Stimulated activated CD8-positive, alpha-beta memory T cell treated with anti-CD3 and anti-CD28 coated beads, Interleukin-15, amount 100 ng/mL, for 1 hour (primary cell): Measurements from ENCODE around the gene MICAL2.

Experiments
- DNase-seq: peaks from one replicate; pipeline ENCODE4 v3.0.0-alpha.2; 2020; ENCODE audit warnings: low read depth

Gene MICAL2

DNA sequence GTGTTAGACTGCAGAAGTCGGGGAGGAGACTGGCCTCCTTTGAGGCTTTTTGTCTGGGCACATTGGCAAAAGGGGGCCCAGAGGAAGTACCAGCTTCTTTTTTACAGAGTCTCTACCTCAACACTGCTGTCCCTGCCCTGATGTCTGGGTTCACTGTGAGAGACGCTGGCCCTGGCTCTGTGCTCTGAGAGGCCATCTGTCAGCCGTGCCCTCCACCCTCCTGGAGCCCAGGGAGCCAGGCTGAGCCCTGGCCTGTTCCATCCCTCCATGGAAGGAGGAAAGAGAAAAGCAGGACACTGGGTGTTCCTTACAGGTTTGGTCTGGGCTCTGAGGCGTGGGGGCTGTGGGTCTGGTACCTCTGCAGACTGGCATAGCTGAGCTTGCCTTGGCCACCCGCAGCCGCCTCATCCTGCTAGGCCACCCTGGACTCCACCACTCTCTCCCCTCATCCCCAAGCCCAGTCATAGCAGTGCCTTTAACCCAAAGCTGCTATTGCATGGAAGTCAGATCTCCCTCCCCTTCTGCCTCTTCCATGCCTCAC lies 161.5 kb downstream of the MICAL2 start:
- DNase-seq = no peak

DNA sequence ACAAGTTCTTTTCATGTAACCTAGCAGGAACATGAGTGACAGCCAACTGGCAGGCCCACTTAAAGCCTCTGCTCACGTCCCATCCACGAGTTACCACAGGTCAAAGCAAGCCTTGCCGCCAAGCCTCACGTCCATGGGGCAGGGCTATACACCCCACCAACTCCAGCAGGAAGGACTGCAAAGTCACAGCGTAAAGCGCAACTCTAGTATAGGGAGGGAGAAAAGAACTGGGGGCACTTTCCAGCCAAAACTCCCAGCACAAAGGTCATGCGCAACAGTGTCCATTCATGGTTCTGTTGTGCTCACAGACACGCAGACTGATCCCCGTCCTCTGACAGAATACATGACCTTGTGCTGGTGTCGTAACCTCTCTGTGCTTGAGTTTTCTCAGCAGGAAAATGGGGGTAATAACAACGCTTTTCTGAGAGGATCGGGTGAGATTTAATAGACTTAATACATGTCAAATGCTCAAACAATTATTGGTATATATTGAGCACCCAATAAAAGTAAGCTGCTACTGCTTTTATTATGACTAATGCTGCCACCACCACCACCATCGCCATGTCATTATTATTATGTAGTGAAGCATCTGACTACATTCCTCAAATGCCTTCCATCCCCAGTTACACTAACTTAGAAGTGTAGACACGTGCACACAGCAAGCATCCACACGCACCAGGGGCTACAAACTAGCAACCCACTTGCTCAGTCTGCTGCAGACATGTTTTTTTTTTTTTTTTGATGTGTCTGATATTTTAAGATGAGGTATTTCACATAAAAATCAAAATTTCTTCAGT lies 162.6 kb downstream of the MICAL2 start:
- DNase-seq = no peak

DNA sequence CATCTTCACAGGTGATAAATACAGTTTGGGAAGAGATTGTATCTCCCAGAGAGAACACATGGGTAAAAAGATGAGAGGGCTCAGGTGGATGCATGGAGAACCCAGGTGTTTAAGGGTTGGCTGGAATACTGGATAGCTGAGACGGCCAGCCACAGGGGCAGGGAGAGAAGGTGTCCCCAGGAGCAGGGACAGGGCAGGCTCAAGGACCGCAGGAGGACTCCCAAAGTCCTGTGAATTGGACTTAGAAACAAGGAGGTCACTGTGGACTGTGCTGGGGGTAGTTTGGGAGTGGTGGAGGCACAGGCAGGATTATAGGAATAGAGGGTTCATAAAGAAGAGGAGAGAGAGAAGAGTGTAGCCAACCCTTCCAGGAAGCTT lies 163.2 kb downstream of the MICAL2 start:
- no peak for DNase-seq

DNA sequence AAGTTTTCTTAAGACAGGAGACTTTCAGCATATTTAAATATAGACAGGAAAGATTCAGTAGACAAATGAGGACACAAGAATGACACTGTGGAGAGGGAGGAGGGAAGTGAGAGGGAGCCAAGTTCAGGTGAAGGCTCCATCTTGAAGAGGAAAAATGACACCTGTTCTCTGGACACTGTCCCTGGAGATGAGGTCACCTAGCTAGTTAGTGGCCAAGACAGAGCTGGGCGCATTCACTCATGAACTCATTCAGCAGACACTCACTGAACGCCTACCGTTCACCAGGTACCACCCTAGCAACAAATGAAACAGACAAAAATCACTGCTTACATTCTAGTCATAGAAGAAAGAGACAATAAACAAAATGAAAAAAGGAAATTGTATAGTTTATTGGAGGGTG lies 163.7 kb downstream of the MICAL2 start:
- DNase-seq = no peak

GRCh38 chr11:12274558-12275197 lies 164.3 kb downstream of the MICAL2 start:
- no peak for DNase-seq

- no peak for DNase-seq
These were observed 165.4 kb downstream of the MICAL2 start for GRCh38 chr11:12275818-12276217.

- DNase-seq = no peak
These were observed 166.0 kb downstream of the MICAL2 start for GRCh38 chr11:12276356-12276755.

- no peak for DNase-seq
These were observed 166.6 kb downstream of the MICAL2 start for GRCh38 chr11:12276831-12277475.

- no peak for DNase-seq
These were observed 168.6 kb downstream of the MICAL2 start for GRCh38 chr11:12278766-12279671.

DNA sequence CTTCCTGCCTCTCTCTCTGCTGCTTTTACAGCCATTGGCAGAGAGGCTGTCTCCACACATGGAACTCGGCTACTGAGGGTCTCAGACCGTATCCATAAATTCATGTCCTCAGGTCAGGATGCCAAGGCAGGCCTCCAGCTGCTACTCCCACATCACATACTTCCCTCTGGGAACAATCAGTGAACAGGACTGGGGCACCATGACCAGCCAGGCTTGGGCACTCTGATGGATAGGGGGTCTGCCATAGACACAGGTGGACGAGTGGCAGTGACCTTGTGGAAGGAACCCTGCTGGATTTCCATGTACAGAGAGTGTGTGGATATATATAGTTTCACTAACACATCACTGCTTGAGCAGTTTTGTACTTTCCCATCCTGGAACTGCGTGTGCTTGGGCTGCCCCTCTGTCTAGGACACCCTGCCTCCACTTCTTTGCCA lies 169.3 kb downstream of the MICAL2 start:
- no peak for DNase-seq

DNA sequence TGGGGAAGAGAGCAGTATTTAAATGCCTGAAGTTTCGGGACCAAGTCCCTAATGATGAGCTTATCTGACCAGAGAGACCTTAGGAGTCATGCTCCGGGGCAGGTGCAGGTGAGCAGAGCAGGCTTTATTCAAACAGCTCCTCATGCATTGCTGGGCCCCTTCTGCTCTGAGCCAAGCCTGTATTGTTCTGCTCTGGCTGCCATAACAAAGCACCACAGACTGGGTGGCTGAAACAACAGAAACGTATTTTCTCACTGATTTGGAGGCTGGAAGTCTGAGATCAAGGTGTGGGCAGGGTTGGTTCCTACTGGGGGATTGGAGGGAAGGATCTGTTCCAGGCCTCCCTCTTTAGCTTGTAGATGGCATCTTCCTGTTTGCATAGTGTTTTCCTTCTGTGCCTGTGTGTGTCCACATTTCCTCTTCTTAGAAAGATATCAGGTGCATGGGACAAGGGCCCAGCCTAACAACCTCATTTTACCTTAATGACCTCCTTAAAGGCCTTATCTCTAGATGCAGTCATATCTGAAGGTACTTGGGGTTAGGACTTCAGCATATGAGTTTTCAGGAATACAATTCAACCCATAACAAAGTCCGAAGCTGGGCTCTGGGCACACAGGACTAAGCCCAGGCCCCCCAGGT lies 169.9 kb downstream of the MICAL2 start:
- DNase-seq = no peak

GRCh38 chr11:12280838-12281565 lies 170.6 kb downstream of the MICAL2 start:
- no peak for DNase-seq

DNA sequence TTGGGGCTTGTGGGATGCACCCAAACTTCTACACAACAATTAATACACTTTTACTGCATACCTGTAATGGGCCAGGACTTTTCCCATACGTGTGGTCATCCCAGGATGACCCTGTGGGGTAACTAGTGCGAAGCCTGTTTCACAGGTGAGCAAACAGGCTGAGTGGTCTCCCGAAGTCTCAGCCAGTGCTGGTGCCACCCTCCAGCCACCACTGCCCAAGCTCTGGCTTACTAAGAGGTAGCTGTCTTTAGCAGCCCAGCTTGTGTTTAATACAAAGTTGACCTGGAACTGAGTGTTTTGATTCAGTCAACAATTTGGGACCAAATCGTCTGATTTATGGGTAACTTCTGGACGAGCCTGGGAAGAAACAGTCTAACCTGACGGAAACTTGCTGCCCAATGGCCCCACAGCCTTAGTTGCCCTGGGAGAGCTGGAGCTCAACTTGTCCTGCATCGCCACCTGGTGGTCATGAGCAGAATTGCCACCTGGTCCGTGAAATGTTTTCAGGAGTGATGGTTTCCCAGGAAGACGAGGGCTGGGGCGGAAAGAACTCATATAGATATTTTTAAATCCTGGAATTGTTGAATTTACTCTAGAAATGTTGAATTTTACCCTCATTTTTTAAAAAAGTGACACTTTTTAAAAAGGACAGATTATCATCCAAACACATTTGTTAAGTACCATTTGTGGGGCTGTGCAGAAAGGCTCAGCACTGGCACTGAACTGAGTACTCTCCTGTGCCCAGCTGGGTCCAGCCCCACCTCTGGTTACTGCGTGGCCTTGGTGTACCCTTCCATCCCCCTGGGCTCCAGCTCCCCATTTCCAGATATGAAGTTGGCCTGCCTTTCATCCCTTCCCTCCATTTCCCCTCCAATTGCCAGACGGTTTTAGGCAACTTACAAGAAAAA lies 171.4 kb downstream of the MICAL2 start:
- DNase-seq = peak; percentile 63

- no peak for DNase-seq
These were observed 172.3 kb downstream of the MICAL2 start for GRCh38 chr11:12282676-12283075.

DNA sequence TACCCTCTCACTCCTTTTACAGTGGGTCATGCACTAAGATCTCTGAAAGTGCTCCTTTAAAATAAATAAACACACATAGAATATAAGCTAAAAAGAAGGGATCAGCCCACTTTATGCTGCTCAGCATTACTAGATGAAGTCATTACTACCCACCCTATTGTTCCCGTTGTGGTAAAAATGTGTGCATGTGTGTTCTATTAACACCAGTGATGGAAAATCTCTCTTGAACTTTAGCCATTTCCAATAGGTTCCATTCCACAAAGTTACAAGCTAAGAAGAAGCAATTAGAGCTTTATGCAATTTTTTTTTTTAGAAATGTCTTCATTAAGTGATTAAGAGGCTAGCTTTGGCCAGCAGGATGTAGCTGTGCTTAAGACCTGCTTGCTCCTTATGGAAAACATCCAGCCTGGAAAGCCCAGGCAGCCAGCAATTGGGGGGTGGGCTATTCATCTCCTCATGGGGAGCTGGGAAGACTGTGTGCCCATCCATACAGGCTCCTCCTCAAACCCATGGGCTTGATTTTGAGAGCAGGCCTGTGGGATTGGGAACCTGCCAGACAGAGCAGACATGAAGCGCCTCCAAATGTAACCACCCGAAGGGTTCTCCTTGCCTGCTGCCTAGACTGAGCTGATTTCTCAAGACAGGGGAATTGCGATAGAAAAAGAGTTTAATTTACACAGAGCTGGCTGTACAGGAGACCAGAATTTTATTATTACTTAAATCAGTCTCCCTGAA lies 174.1 kb downstream of the MICAL2 start:
- no peak for DNase-seq

- DNase-seq = no peak
These were observed 174.7 kb downstream of the MICAL2 start for GRCh38 chr11:12285106-12285505.

DNA sequence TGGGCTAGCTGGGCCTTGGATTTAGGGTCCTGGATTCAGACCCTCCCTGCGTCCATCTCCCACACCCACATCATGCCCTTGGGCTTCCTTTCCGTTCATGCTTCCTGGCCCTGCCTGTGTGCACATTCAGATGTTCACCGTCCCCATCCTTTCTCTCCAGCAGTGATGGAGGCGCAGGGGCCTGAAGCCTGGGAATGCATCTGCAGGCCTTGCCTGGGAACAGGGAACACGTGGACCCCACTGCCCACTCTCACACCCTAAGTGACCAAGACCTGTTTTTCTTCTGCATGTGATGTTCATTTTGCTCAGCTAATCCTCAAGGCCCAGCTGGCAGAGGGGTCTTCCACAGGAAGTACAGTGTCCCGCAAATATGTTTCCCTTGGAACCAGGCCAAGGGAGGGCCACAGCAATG lies 175.4 kb downstream of the MICAL2 start:
- no peak for DNase-seq

DNA sequence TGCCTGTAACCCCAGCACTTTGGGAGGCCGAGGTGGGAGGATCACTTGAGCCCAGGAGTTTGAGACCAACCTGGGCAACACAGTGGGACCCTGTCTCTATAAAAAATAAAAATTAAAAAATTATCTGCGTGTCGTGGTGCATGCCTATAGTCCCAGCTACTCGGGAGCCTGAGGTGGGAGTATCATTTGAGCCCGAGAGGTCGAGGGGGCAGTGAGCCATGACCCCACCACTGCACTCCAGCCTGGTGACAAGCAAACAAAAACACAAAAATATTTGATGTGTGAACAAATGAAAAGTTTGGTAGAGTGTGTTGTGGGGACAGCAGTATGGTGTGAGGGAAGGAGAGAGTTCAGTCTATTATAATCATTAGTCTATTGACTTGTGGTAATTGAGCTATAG lies 176.2 kb downstream of the MICAL2 start:
- no peak for DNase-seq

- no peak for DNase-seq
These were observed 176.6 kb downstream of the MICAL2 start for GRCh38 chr11:12287009-12287373.
